Measurements from ENCODE around the gene PSMA8.

- TF ChIP-seq EZH2phosphoT487 (IDR thresholded peaks at IDR 0.05; ENCODE audit: borderline replicate concordance, low read depth, low read length), result no peak
- TF ChIP-seq, protein P1, sequence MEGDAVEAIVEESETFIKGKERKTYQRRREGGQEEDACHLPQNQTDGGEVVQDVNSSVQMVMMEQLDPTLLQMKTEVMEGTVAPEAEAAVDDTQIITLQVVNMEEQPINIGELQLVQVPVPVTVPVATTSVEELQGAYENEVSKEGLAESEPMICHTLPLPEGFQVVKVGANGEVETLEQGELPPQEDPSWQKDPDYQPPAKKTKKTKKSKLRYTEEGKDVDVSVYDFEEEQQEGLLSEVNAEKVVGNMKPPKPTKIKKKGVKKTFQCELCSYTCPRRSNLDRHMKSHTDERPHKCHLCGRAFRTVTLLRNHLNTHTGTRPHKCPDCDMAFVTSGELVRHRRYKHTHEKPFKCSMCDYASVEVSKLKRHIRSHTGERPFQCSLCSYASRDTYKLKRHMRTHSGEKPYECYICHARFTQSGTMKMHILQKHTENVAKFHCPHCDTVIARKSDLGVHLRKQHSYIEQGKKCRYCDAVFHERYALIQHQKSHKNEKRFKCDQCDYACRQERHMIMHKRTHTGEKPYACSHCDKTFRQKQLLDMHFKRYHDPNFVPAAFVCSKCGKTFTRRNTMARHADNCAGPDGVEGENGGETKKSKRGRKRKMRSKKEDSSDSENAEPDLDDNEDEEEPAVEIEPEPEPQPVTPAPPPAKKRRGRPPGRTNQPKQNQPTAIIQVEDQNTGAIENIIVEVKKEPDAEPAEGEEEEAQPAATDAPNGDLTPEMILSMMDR (conservative IDR thresholded peaks at IDR 0.05; ENCODE audit: low read length), result no peak
These were observed 76.5 kb downstream of the PSMA8 start for GRCh38 chr18:26210147-26210546.

Data from OCI-LY7 (cell line).